ENCODE measurements around the gene B3GNT9. TPM values are rescaled to one million over a fixed set of nuclear protein-coding genes. Genes with fewer than 3 reads are reported as not detected.
"Not testable (repeated sequence)": the region's sequence is repeated elsewhere in the genome, so short reads cannot be mapped to it uniquely, and the experiment has no call there.

Gene B3GNT9
- total RNA-seq, 1 donor from 2014 or later = 44.1 TPM

- no peak overlapping the region for H3K4me3 Mint-ChIP-seq (ENCODE audit: unreplicated experiment)
- H3K9me3 Mint-ChIP-seq (ENCODE audit: unreplicated experiment) = no peaks in the 10 kb centered on the region
- no peak for DNase-seq (ENCODE audit: extremely low spot score, unreplicated experiment)
- no peak overlapping the region for H3K27ac Mint-ChIP-seq (ENCODE audit: unreplicated experiment)
- H3K4me1 Mint-ChIP-seq (ENCODE audit: unreplicated experiment) = no peaks in the 10 kb centered on the region
- H3K27me3 Mint-ChIP-seq (ENCODE audit: unreplicated experiment) = no peaks in the 10 kb centered on the region
- no peak for TF ChIP-seq CTCF (IDR thresholded peaks at IDR 0.05)
- peaks cover 38% of the 10 kb centered on the region for H3K36me3 Mint-ChIP-seq (ENCODE audit: unreplicated experiment)
Measured at GRCh38 chr16:67137605-67138004, 13.2 kb downstream of the B3GNT9 start.

GRCh38 chr16:67129422-67129821 is 21.4 kb downstream of the B3GNT9 start:
- Mint-ChIP-seq H3K27ac (ENCODE audit: unreplicated experiment) (no peak overlapping the region), H3K4me3 (ENCODE audit: unreplicated experiment) (no peak overlapping the region), H3K4me1 (ENCODE audit: unreplicated experiment) (no peaks in the 10 kb centered on the region), H3K9me3 (ENCODE audit: unreplicated experiment) (no peaks in the 10 kb centered on the region), H3K27me3 (ENCODE audit: unreplicated experiment) (no peaks in the 10 kb centered on the region), H3K36me3 (ENCODE audit: unreplicated experiment) (peaks cover 29% of the 10 kb centered on the region)
- no peak for TF ChIP-seq CTCF (IDR thresholded peaks at IDR 0.05)
- DNase-seq (ENCODE audit: extremely low spot score, unreplicated experiment) = no peak

GRCh38 chr16:67128887-67129286 is 21.9 kb downstream of the B3GNT9 start:
- H3K36me3 Mint-ChIP-seq (ENCODE audit: unreplicated experiment) = peaks cover 28% of the 10 kb centered on the region
- no peak overlapping the region for H3K27ac Mint-ChIP-seq (ENCODE audit: unreplicated experiment)
- no peak for TF ChIP-seq CTCF (IDR thresholded peaks at IDR 0.05)
- DNase-seq (ENCODE audit: extremely low spot score, unreplicated experiment) = no peak
- H3K4me1 Mint-ChIP-seq (ENCODE audit: unreplicated experiment) = no peaks in the 10 kb centered on the region
- H3K9me3 Mint-ChIP-seq (ENCODE audit: unreplicated experiment) = no peaks in the 10 kb centered on the region
- no peak overlapping the region for H3K4me3 Mint-ChIP-seq (ENCODE audit: unreplicated experiment)
- H3K27me3 Mint-ChIP-seq (ENCODE audit: unreplicated experiment) = no peaks in the 10 kb centered on the region

GRCh38 chr16:67128417-67128816 is 22.4 kb downstream of the B3GNT9 start:
- Mint-ChIP-seq H3K9me3 (ENCODE audit: unreplicated experiment) (no peaks in the 10 kb centered on the region), H3K4me3 (ENCODE audit: unreplicated experiment) (no peak overlapping the region), H3K4me1 (ENCODE audit: unreplicated experiment) (no peaks in the 10 kb centered on the region), H3K36me3 (ENCODE audit: unreplicated experiment) (peaks cover 32% of the 10 kb centered on the region), H3K27me3 (ENCODE audit: unreplicated experiment) (no peaks in the 10 kb centered on the region), H3K27ac (ENCODE audit: unreplicated experiment) (no peak overlapping the region)
- DNase-seq (ENCODE audit: extremely low spot score, unreplicated experiment) = no peak
- TF ChIP-seq CTCF (IDR thresholded peaks at IDR 0.05) = no peak

- not testable (repeated sequence) for H3K4me3 Mint-ChIP-seq (ENCODE audit: unreplicated experiment); DNase-seq (ENCODE audit: extremely low spot score, unreplicated experiment); H3K27me3 Mint-ChIP-seq (ENCODE audit: unreplicated experiment); H3K9me3 Mint-ChIP-seq (ENCODE audit: unreplicated experiment); H3K27ac Mint-ChIP-seq (ENCODE audit: unreplicated experiment); H3K4me1 Mint-ChIP-seq (ENCODE audit: unreplicated experiment)
- peaks cover 21% of the 10 kb centered on the region for H3K36me3 Mint-ChIP-seq (ENCODE audit: unreplicated experiment)
Measured at GRCh38 chr16:67122799-67123198, 28.0 kb downstream of the B3GNT9 start.

- no peak for DNase-seq (ENCODE audit: extremely low spot score, unreplicated experiment)
- Mint-ChIP-seq H3K27ac (ENCODE audit: unreplicated experiment) (no peak overlapping the region), H3K9me3 (ENCODE audit: unreplicated experiment) (no peaks in the 10 kb centered on the region), H3K36me3 (ENCODE audit: unreplicated experiment) (peaks cover 14% of the 10 kb centered on the region), H3K4me3 (ENCODE audit: unreplicated experiment) (no peak overlapping the region), H3K4me1 (ENCODE audit: unreplicated experiment) (no peaks in the 10 kb centered on the region), H3K27me3 (ENCODE audit: unreplicated experiment) (no peaks in the 10 kb centered on the region)
- TF ChIP-seq CTCF (IDR thresholded peaks at IDR 0.05) = no peak
Measured at GRCh38 chr16:67120025-67120424, 30.8 kb downstream of the B3GNT9 start.
